Ascending aorta (tissue), 2 donors: ENCODE measurements around the gene SLC25A22. TPM values are rescaled to one million over a fixed set of nuclear protein-coding genes. Genes with fewer than 3 reads are reported as not detected.

ENCODE experiments used
- DNase-seq, 2 donors: peaks; one replicate each; pipeline ENCODE4 v3.0.0-alpha.2; 2019; ENCODE audit warnings: low spot score in 2 of 2
- H3K27ac ChIP-seq, 2 donors: fragments of 200-600 bp; sonication (generic); one replicate each; pipeline ENCODE4 v1.5.1; 2016 to 2017; ENCODE audit warnings: mild to moderate bottlenecking in 1 of 2
- H3K27me3 ChIP-seq: fragments of 200-600 bp; sonication (generic); one replicate; pipeline ENCODE4 v1.5.1; 2017
- H3K36me3 ChIP-seq, 2 donors: fragments of 200-600 bp; sonication (generic); one replicate each; pipeline ENCODE4 v1.5.1; 2016
- H3K4me1 ChIP-seq, 2 donors: fragments of 200-600 bp; sonication (generic); one replicate each; pipeline ENCODE4 v1.5.1; 2016 to 2017; ENCODE audit warnings: mild to moderate bottlenecking in 1 of 2
- H3K4me3 ChIP-seq, 2 donors: fragments of 200-600 bp; sonication (generic); one replicate each; pipeline ENCODE4 v1.5.1; 2016 to 2017; ENCODE audit warnings: mild to moderate bottlenecking in 1 of 2
- H3K9me3 ChIP-seq, 2 donors: fragments of 200-600 bp; sonication (generic); one replicate each; pipeline ENCODE4 v1.5.1; 2016
- CTCF ChIP-seq, 3 experiments: fragments of 200-600 bp in 2 of 3; fragments of 450-650 bp in 1 of 3; sonication (generic) in 2 of 3; IDR thresholded peaks; one replicate each; pipeline ENCODE4 v1.5.1; 2016 to 2019; ENCODE audit warnings: antibody characterized with exemption in 3 of 3, mild to moderate bottlenecking in 1 of 3, moderate library complexity in 1 of 3
- intact Hi-C: fragments of 100-400 bp; cut with DNase I; formaldehyde crosslinking; loops from one replicate; pipeline ENCODE4 v1.15.1; 2023
- total RNA-seq: library from RNA; depleted of rRNA; stranded (reverse); fragments of >200 nt; gene quantifications from one replicate; pipeline ENCODE4 v1.1.0, GENCODE V29; 2016

SLC25A22 gene
- total RNA-seq, 1 donor from 2014 or later: 5.6 TPM

- peaks cover 9 to 41% of the 10 kb centered on the region in 2 donors for H3K4me1 ChIP-seq
- no peaks in the 10 kb centered on the region for H3K27me3 ChIP-seq
- H3K9me3 ChIP-seq: no peaks in the 10 kb centered on the region
- peak overlapping the region; percentile 14 to 81 for H3K27ac ChIP-seq
- no peak overlapping the region for H3K4me3 ChIP-seq
- no peak for TF ChIP-seq CTCF (IDR thresholded peaks at IDR 0.05)
- peaks cover 43 to 49% of the 10 kb centered on the region in 2 donors for H3K36me3 ChIP-seq
- intact Hi-C loops: no loop called here
- DNase-seq: no peak
Observed at GRCh38 chr11:837189-837989, 39.3 kb upstream of the SLC25A22 start.

DNA sequence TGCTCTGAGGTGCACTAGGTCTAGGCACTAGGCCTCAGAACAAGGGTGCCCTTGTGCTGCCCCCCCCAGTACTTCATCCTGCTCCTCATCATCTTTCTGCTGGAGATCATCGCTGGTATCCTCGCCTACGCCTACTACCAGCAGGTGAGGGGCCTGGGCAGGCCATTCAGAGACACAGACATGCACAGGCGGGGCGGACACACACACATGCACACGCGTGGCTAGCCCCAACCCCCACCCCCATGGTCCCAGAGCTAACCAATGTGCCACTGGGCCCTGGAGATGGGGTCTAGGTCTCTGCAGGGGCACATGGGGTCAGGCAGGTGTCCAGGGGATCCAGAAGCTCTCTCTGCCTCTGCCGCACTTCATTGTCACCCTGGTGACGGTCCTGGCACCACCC, 38.6 kb upstream of the SLC25A22 start:
- H3K36me3 ChIP-seq: peaks cover 43 to 49% of the 10 kb centered on the region in 2 donors
- no peak overlapping the region for H3K4me3 ChIP-seq
- H3K27me3 ChIP-seq: no peaks in the 10 kb centered on the region
- H3K27ac ChIP-seq: peak overlapping the region; percentile 14 to 81
- no peak for DNase-seq
- peaks cover 14 to 47% of the 10 kb centered on the region in 2 donors for H3K4me1 ChIP-seq
- H3K9me3 ChIP-seq: no peaks in the 10 kb centered on the region
- intact Hi-C loops: no loop called here
- TF ChIP-seq CTCF (IDR thresholded peaks at IDR 0.05): no peak

DNA sequence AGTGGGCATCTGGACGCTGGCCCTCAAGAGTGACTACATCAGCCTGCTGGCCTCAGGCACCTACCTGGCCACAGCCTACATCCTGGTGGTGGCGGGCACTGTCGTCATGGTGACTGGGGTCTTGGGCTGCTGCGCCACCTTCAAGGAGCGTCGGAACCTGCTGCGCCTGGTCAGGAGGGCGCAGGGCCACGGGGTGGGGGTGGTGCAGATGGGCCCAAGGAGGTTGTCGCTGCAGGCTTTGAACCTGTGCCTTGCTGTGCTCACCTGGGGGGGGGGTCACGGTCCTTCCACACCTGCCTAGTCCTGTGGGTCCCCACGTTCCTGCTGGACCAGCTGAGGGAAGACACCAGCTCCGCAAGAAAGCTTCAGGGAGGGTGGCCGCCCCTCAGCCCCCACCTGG, 38.2 kb upstream of the SLC25A22 start:
- peak overlapping the region; percentile 81 to 95 for H3K27ac ChIP-seq
- DNase-seq: no peak
- H3K4me3 ChIP-seq: no peak overlapping the region
- peaks cover 43 to 49% of the 10 kb centered on the region in 2 donors for H3K36me3 ChIP-seq
- TF ChIP-seq CTCF (IDR thresholded peaks at IDR 0.05): no peak
- intact Hi-C loops: no loop called here
- peaks cover 14 to 43% of the 10 kb centered on the region in 2 donors for H3K4me1 ChIP-seq
- no peaks in the 10 kb centered on the region for H3K9me3 ChIP-seq
- no peaks in the 10 kb centered on the region for H3K27me3 ChIP-seq

GRCh38 chr11:834371-835316, 36.6 kb upstream of the SLC25A22 start:
- DNase-seq: peak; percentile 79 to 95
- intact Hi-C loops: loop anchor here (1.0 kb wide), 1 partner anchor 10 kb away; no protein-coding TSS in a partner anchor
- Histone ChIP-seq H3K4me1 (peaks cover 10 to 48% of the 10 kb centered on the region in 2 donors), H3K27ac (peak overlapping the region; percentile 81 to 95), H3K4me3 (peak overlapping the region; percentile 67 to 84), H3K9me3 (no peaks in the 10 kb centered on the region), H3K27me3 (no peaks in the 10 kb centered on the region), H3K36me3 (peaks cover 37 to 39% of the 10 kb centered on the region in 2 donors)
- TF ChIP-seq CTCF (IDR thresholded peaks at IDR 0.05): no peak

- intact Hi-C loops: loop anchor here (1.0 kb wide), 2 partner anchors 10 to 25 kb away; partner anchors contain the start of gene RPLP2
- H3K27ac ChIP-seq: peak overlapping the region; percentile 81 to 95
- no peaks in the 10 kb centered on the region for H3K9me3 ChIP-seq
- DNase-seq: peak in 1 of 2 donors; percentile 86
- peaks cover 13 to 55% of the 10 kb centered on the region in 2 donors for H3K4me1 ChIP-seq
- peaks cover 30 to 31% of the 10 kb centered on the region in 2 donors for H3K36me3 ChIP-seq
- no peak for TF ChIP-seq CTCF (IDR thresholded peaks at IDR 0.05)
- peak overlapping the region; percentile 67 to 84 for H3K4me3 ChIP-seq
- H3K27me3 ChIP-seq: no peaks in the 10 kb centered on the region
Observed at GRCh38 chr11:833849-834311, 35.8 kb upstream of the SLC25A22 start.
